ENCODE data around the gene KLK15. TPM values are rescaled to one million over a fixed set of nuclear protein-coding genes. Genes with fewer than 3 reads are reported as not detected.

The KLK15 gene
- total RNA-seq, 4 donors from 2014 or later, result not detected

DNA sequence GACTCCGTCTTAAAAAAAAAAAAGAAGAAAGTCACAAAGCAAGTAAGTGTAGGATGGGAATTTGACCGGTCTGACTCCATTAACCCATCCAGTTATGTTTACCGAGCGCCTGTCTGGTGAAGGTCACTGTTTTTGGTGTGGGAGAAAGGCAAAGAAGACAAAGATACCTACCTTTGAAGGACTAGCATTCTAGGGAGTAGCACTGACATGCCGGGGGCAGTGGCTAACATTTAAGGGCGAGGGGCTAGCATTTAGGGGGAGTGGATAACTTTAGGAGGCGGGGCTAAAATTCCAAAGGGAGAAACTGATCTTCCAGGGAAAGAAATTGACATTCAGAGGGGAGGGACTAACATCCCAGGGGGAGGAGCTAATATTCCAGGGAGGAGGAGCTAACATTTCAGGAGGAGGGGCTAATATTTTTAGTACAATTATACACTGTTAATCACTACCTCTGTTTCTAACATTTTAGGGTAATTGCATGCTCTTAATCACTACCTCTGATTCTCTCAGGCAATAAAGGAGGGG is 54.4 kb downstream of the KLK15 start:
- no peak for TF ChIP-seq POLR2A (IDR thresholded peaks at IDR 0.05)
- TF ChIP-seq, protein P1, sequence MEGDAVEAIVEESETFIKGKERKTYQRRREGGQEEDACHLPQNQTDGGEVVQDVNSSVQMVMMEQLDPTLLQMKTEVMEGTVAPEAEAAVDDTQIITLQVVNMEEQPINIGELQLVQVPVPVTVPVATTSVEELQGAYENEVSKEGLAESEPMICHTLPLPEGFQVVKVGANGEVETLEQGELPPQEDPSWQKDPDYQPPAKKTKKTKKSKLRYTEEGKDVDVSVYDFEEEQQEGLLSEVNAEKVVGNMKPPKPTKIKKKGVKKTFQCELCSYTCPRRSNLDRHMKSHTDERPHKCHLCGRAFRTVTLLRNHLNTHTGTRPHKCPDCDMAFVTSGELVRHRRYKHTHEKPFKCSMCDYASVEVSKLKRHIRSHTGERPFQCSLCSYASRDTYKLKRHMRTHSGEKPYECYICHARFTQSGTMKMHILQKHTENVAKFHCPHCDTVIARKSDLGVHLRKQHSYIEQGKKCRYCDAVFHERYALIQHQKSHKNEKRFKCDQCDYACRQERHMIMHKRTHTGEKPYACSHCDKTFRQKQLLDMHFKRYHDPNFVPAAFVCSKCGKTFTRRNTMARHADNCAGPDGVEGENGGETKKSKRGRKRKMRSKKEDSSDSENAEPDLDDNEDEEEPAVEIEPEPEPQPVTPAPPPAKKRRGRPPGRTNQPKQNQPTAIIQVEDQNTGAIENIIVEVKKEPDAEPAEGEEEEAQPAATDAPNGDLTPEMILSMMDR (IDR thresholded peaks at IDR 0.05), result no peak
- WGBS, 2 donors, result 57 to 60% methylated on average over 7 of the region's 7 CpGs
- no peak overlapping the region for H3K4me3 ChIP-seq (ENCODE audit: low read depth, poor library complexity, severe bottlenecking)
- no peak for DNase-seq (ENCODE audit: low spot score in 2 of 2)
- intact Hi-C loops (cut with DNase I; ENCODE audit: low total_unique reads), result loop anchor here (10.0 kb wide), 1 partner anchor 64 kb away; the partner anchor contains the start of gene SHANK1

DNA sequence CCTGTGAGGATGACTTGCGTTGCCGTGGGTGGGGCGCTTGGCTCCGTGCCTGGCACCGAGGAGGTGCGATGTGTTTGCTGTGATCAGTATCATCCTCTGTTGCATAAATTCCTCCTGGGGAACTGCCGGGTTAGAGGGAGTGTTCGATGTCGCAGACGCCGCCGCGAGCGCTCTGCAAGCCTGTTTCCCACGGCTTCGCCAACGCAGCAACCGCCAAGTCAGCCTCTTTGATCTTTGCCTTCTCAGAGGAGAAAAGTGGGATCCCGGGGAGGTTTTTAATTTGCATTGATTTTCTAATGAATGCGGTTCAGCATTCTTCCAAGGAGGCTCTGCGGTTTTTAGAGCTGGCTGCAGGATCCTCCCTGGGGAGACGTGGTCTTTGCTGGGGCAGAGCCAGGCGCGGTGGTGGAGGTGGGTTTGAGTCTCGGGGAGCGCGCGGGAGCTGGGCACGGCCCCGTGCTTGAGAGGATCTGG is 55.5 kb downstream of the KLK15 start:
- DNase-seq (ENCODE audit: low spot score in 2 of 2), result no peak
- H3K4me3 ChIP-seq (ENCODE audit: low read depth, poor library complexity, severe bottlenecking), result no peak overlapping the region
- 0% methylated on average over 30 of the region's 30 CpGs for WGBS, 2 donors
- intact Hi-C loops (cut with DNase I; ENCODE audit: low total_unique reads), result loop anchor here (10.0 kb wide), 1 partner anchor 63 kb away; the partner anchor contains the start of gene SHANK1
- TF ChIP-seq, protein P1 (IDR thresholded peaks at IDR 0.05), result no peak
- no peak for TF ChIP-seq POLR2A (IDR thresholded peaks at IDR 0.05)

DNA sequence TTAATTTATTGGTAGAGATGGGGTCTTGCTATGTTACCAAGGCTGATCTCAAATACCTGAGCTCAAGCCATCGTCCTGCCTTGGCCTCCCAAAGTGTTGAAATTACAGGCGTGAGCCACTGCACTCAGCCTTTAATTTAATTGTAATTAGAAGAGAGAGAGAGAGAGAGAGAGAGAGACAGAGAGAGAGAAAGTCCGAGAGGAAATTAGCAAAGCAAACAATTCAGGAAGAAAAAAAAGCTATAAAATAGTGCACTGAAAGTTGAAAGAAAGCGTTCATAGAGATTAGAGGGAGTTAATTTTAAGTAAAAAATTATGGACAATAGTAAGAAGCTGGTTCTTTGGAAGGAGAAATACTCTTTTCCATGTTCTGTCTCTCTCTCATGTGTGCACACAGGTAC is 56.1 kb downstream of the KLK15 start:
- intact Hi-C loops (cut with DNase I; ENCODE audit: low total_unique reads), result loop anchor here (10.0 kb wide), 1 partner anchor 62 kb away; the partner anchor contains the start of gene SHANK1
- no peak for DNase-seq (ENCODE audit: low spot score in 2 of 2)
- TF ChIP-seq POLR2A (IDR thresholded peaks at IDR 0.05), result no peak
- TF ChIP-seq, protein P1 (IDR thresholded peaks at IDR 0.05), result no peak
- no peak overlapping the region for H3K4me3 ChIP-seq (ENCODE audit: low read depth, poor library complexity, severe bottlenecking)
- WGBS, 2 donors, result 36 to 58% methylated on average over 4 of the region's 4 CpGs

DNA sequence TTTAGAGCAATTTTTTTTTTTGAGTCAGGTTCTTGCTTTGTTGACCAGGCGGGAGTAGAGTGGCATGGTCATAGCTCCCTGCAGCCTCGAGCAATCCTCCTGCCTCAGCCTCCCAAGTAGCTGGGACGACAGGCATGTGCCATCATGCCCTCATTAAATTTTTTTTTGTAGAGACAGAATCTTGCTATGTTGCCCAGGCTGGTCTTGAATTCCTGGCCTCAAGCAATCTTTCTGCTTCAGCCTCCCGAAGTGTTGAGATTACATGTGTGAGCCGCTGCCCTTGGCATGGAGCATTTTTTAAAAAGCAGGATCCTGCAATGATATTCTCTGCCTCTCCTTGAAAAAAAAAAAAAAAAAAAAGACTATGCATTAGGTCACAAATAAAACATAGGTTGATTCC is 57.2 kb downstream of the KLK15 start:
- no peak for DNase-seq (ENCODE audit: low spot score in 2 of 2)
- WGBS, 2 donors, result 45 to 68% methylated on average over 5 of the region's 5 CpGs
- no peak for TF ChIP-seq POLR2A (IDR thresholded peaks at IDR 0.05)
- TF ChIP-seq, protein P1 (IDR thresholded peaks at IDR 0.05), result no peak
- H3K4me3 ChIP-seq (ENCODE audit: low read depth, poor library complexity, severe bottlenecking), result no peak overlapping the region
- intact Hi-C loops (cut with DNase I; ENCODE audit: low total_unique reads), result loop anchor here (10.0 kb wide), 1 partner anchor 61 kb away; the partner anchor contains the start of gene SHANK1

Other genes starting within 250 kb of the KLK15 start
- under 1 TPM in 3 of 4 donors, not detected in 1; 0.29 to 0.49 (median 0.42) TPM for gene SYT3, start 193.7 kb downstream of the KLK15 start, total RNA-seq
- gene C19orf81, start 184.1 kb downstream of the KLK15 start, total RNA-seq, result 1 to 10 TPM in 1 of 4 donors, under 1 TPM in 1, not detected in 2; 0.91 to 1.4 TPM
- 1 to 10 TPM in 2 of 4 donors, under 1 TPM in 2; 0.30 to 1.6 (median 0.67) TPM for gene SHANK1, start 113.8 kb downstream of the KLK15 start, total RNA-seq
- gene CLEC11A, start 110.2 kb downstream of the KLK15 start, total RNA-seq, result 10 to 100 TPM in 2 of 4 donors, 1 to 10 TPM in 2; 9.5 to 19.2 (median 11.9) TPM
- not detected for gene GPR32, start 63.1 kb downstream of the KLK15 start, total RNA-seq
- gene ACP4, start 43.2 kb downstream of the KLK15 start, total RNA-seq, result 1 to 10 TPM in 1 of 4 donors, under 1 TPM in 1, not detected in 2; 0.58 to 3.1 TPM
- 10 to 100 TPM; 35.9 to 49.9 (median 46.6) TPM for gene KLK1, start 9.8 kb downstream of the KLK15 start, total RNA-seq
- gene KLK3, start 21.3 kb upstream of the KLK15 start, total RNA-seq, result 100 to 1,000 TPM in 1 of 4 donors, 10 to 100 TPM in 1, 1 to 10 TPM in 1, under 1 TPM in 1; 0.13 to 119 (median 10.4) TPM
- 10 to 100 TPM in 1 of 4 donors, 1 to 10 TPM in 1, not detected in 2; 5.3 to 31.2 TPM for gene KLK2, start 39.9 kb upstream of the KLK15 start, total RNA-seq
- gene KLK4, start 77.8 kb upstream of the KLK15 start, total RNA-seq, result under 1 TPM; 0.47 to 0.84 (median 0.74) TPM
- 100 to 1,000 TPM; 179 to 310 (median 271) TPM for gene KLK5, start 119.5 kb upstream of the KLK15 start, total RNA-seq
- gene KLK6, start 136.0 kb upstream of the KLK15 start, total RNA-seq, result 1 to 10 TPM in 3 of 4 donors, under 1 TPM in 1; 0.27 to 9.5 (median 5.1) TPM
- gene KLK7, start 150.3 kb upstream of the KLK15 start, total RNA-seq, result 100 to 1,000 TPM; 206 to 251 (median 224) TPM
- gene KLK8, start 168.0 kb upstream of the KLK15 start, total RNA-seq, result 100 to 1,000 TPM in 3 of 4 donors, 10 to 100 TPM in 1; 67.1 to 117 (median 106) TPM
- 10 to 100 TPM; 30.0 to 94.1 (median 57.2) TPM for gene KLK10, start 186.1 kb upstream of the KLK15 start, total RNA-seq
- gene KLK11, start 193.0 kb upstream of the KLK15 start, total RNA-seq, result 100 to 1,000 TPM; 219 to 420 (median 258) TPM
- 1 to 10 TPM in 1 of 4 donors, under 1 TPM in 1, not detected in 2; 0.96 to 2.1 TPM for gene KLK12, start 201.4 kb upstream of the KLK15 start, total RNA-seq
- 10 to 100 TPM in 1 of 4 donors, 1 to 10 TPM in 3; 8.6 to 39.1 (median 9.5) TPM for gene KLK13, start 231.5 kb upstream of the KLK15 start, total RNA-seq
- 10 to 100 TPM in 3 of 4 donors, 1 to 10 TPM in 1; 8.3 to 18.3 (median 12.2) TPM for gene KLK14, start 249.3 kb upstream of the KLK15 start, total RNA-seq